ENCODE measurements around the gene PLCB4. TPM values are rescaled to one million over a fixed set of nuclear protein-coding genes. Genes with fewer than 3 reads are reported as not detected.

The PLCB4 gene
- total RNA-seq, 1 experiment from 2014 or later = 10.1 TPM

- H4K20me1 ChIP-seq (ENCODE audit: control insufficient read depth, insufficient read depth, insufficient read length) = no peaks in the 10 kb centered on the region
- no peak overlapping the region for H3K27ac ChIP-seq (ENCODE audit: insufficient read length, low read depth, low read length)
- no peaks in the 10 kb centered on the region for H3K4me1 ChIP-seq (ENCODE audit: insufficient read depth, low read length)
- no peaks in the 10 kb centered on the region; the same call in 1 of the 2 replicates for H3K27me3 ChIP-seq (ENCODE audit: insufficient read depth, low read length)
- H2BK120ac ChIP-seq (ENCODE audit: low read depth, low read length, poor library complexity, severe bottlenecking) = no peak overlapping the region
- H3K4ac ChIP-seq (ENCODE audit: low read depth, low read length) = no peak overlapping the region
- no peak overlapping the region for H3K4me3 Mint-ChIP-seq
- H4K8ac ChIP-seq (replicated peaks; ENCODE audit: insufficient read length, low read depth, low read length) = no peak overlapping the region
- H4K5ac ChIP-seq (ENCODE audit: insufficient read length, low read depth, low read length) = no peak overlapping the region
- H3K27me3 Mint-ChIP-seq (ENCODE audit: low read depth) = peaks cover 12% of the 10 kb centered on the region
- no peak overlapping the region for H2BK20ac ChIP-seq (ENCODE audit: low read depth, low read length, poor library complexity, severe bottlenecking)
- H3K9me3 Mint-ChIP-seq = no peaks in the 10 kb centered on the region
- H3K79me1 ChIP-seq (ENCODE audit: insufficient read depth, low read depth, low read length, poor library complexity, severe bottlenecking) = no peaks in the 10 kb centered on the region
- no peaks in the 10 kb centered on the region for H3K36me3 Mint-ChIP-seq (ENCODE audit: insufficient read depth in 1 of 3, low read depth in 3 of 3)
- no peak overlapping the region for H2BK15ac ChIP-seq (ENCODE audit: low read depth, low read length)
- no peak overlapping the region for H3K56ac ChIP-seq (ENCODE audit: insufficient read length, low read depth, low read length)
- H2AK5ac ChIP-seq (ENCODE audit: insufficient read length, low read length) = no peak overlapping the region
- H2AFZ ChIP-seq (ENCODE audit: low read length) = no peak overlapping the region
- no peak overlapping the region for H3K14ac ChIP-seq (ENCODE audit: insufficient read depth, low read length)
- H3K23ac ChIP-seq (ENCODE audit: insufficient read length, low read depth, low read length) = no peak overlapping the region
- H3K27ac Mint-ChIP-seq = no peak overlapping the region
- H2BK12ac ChIP-seq (ENCODE audit: insufficient read length, low read depth, low read length) = no peak overlapping the region
- no peaks in the 10 kb centered on the region for H3K23me2 ChIP-seq (ENCODE audit: insufficient read length, low read depth, low read length, poor library complexity, severe bottlenecking)
- no peaks in the 10 kb centered on the region for H3K4me1 Mint-ChIP-seq
- H2BK5ac ChIP-seq (ENCODE audit: insufficient read length, low read length) = no peak overlapping the region
- WGBS (ENCODE audit: extremely low coverage, insufficient read length, low lambda C conversion rate) = no CpG with 5 or more reads among the region's 4 CpGs
- H3K9ac ChIP-seq (ENCODE audit: extremely low read depth, insufficient read length, low read length) = no peak overlapping the region
- no peak overlapping the region for H3K4me2 ChIP-seq (ENCODE audit: insufficient read depth, insufficient read length, low read length)
- no peak for TF ChIP-seq CTCF (conservative IDR thresholded peaks at IDR 0.05)
- no peak overlapping the region for H3K18ac ChIP-seq (ENCODE audit: insufficient read length, low read depth, low read length)
- no peaks in the 10 kb centered on the region for H3K79me2 ChIP-seq (ENCODE audit: insufficient read depth, low read length)
- no peak overlapping the region for H3T11ph ChIP-seq (ENCODE audit: low read length)
- no peaks in the 10 kb centered on the region for H3K9me3 ChIP-seq (ENCODE audit: control insufficient read depth, low read depth, low read length)
- no peak overlapping the region for H4K91ac ChIP-seq (ENCODE audit: insufficient read length, low read depth, low read length)
- DNase-seq = no peak
These were observed 429.4 kb downstream of the PLCB4 start for GRCh38 chr20:9498322-9498721.
